Activated naive CD8-positive, alpha-beta T cell treated with anti-CD3 and anti-CD28 coated beads, Interleukin-2, amount 50 U/mL, for 24 hours (primary cell): ENCODE data around the gene NAIP.
A peak's percentile ranks its signal among the peaks of the same experiment; 100 is the strongest.
"Not testable (repeated sequence)": the region's sequence is repeated elsewhere in the genome, so short reads cannot be mapped to it uniquely, and the experiment has no call there.

Experiments used
- ATAC-seq: fragments of 150-1000 bp; cut with Tn5 transposase; one replicate; pipeline ENCODE4 v1.10.0; 2021
- DNase-seq: peaks from one replicate; pipeline ENCODE4 v3.0.0; 2021
- H3K27ac Mint-ChIP-seq: one replicate; pipeline ENCODE4 v1.8.0; 2021; ENCODE audit warnings: mild to moderate bottlenecking, mixed read lengths
- H3K27me3 Mint-ChIP-seq: one replicate; pipeline ENCODE4 v1.8.0; 2021; ENCODE audit warnings: mixed read lengths
- H3K36me3 Mint-ChIP-seq: one replicate; pipeline ENCODE4 v1.8.0; 2021; ENCODE audit warnings: low read depth, mixed read lengths
- H3K4me1 Mint-ChIP-seq: one replicate; pipeline ENCODE4 v1.8.0; 2021; ENCODE audit warnings: mixed read lengths
- H3K4me3 Mint-ChIP-seq: one replicate; pipeline ENCODE4 v1.8.0; 2021; ENCODE audit warnings: mild to moderate bottlenecking, moderate library complexity, mixed read lengths
- H3K9me3 Mint-ChIP-seq: one replicate; pipeline ENCODE4 v1.8.0; 2021; ENCODE audit warnings: mixed read lengths

NAIP gene, protein sequence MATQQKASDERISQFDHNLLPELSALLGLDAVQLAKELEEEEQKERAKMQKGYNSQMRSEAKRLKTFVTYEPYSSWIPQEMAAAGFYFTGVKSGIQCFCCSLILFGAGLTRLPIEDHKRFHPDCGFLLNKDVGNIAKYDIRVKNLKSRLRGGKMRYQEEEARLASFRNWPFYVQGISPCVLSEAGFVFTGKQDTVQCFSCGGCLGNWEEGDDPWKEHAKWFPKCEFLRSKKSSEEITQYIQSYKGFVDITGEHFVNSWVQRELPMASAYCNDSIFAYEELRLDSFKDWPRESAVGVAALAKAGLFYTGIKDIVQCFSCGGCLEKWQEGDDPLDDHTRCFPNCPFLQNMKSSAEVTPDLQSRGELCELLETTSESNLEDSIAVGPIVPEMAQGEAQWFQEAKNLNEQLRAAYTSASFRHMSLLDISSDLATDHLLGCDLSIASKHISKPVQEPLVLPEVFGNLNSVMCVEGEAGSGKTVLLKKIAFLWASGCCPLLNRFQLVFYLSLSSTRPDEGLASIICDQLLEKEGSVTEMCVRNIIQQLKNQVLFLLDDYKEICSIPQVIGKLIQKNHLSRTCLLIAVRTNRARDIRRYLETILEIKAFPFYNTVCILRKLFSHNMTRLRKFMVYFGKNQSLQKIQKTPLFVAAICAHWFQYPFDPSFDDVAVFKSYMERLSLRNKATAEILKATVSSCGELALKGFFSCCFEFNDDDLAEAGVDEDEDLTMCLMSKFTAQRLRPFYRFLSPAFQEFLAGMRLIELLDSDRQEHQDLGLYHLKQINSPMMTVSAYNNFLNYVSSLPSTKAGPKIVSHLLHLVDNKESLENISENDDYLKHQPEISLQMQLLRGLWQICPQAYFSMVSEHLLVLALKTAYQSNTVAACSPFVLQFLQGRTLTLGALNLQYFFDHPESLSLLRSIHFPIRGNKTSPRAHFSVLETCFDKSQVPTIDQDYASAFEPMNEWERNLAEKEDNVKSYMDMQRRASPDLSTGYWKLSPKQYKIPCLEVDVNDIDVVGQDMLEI (N-terminal part only)

DNA sequence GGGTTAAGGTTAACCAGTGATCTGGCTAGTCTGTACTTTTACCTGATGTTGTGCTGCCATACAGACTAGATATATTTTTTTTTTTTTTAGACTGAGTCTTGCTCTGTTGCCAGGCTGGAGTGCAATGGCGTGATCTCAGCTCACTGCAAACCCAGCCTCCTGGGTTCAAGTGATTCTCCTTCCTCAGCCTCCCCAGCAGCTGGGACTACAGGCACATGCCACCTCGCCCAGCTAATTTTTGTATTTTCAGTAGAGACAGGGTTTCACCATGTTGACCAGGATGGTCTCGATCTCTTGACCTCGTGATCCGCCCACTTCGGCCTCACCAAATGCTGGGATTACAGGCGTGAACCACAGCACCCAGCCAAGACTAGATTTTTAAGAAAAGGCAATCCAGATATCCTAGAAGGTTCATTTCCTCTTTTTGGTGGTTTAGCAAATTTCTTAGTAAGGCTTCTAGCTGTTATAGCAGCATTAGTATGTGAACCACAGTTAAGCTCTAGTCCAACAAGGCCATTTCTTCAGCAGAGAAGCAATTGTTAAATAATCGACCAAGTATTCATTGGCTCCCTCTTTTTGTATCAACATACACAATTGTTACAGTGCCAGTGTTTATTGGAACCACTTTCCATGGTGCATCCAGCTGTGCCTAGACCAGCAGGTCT lies at the start of gene NAIP:
Gene NAIP, minus strand, starts transcription at position 51 of the 665 bp plus-strand sequence. CDS start 12,424 bp downstream, outside the sequence.
- not testable (repeated sequence) for H3K27ac Mint-ChIP-seq, H3K4me3 Mint-ChIP-seq, H3K4me1 Mint-ChIP-seq, H3K27me3 Mint-ChIP-seq, H3K36me3 Mint-ChIP-seq, H3K9me3 Mint-ChIP-seq, ATAC-seq, DNase-seq

- not testable (repeated sequence) for H3K4me3 Mint-ChIP-seq, H3K4me1 Mint-ChIP-seq, H3K27ac Mint-ChIP-seq, H3K27me3 Mint-ChIP-seq, H3K36me3 Mint-ChIP-seq, DNase-seq, H3K9me3 Mint-ChIP-seq
- ATAC-seq, result peak; percentile 99
These were observed 42.3 kb upstream of the NAIP start, which contains the start of gene GTF2H2 for GRCh38 chr5:71067262-71067928. Gene GTF2H2, minus strand, starts transcription at chr5:71067676. Its CDS starts 4,913 bp downstream, at chr5:71062763.

- H3K9me3 Mint-ChIP-seq, H3K4me3 Mint-ChIP-seq, ATAC-seq, H3K27me3 Mint-ChIP-seq, H3K36me3 Mint-ChIP-seq, H3K4me1 Mint-ChIP-seq, DNase-seq, H3K27ac Mint-ChIP-seq: not testable (repeated sequence)
These were observed 36.2 kb upstream of the NAIP start for GRCh38 chr5:71061322-71061721.

GRCh38 chr5:71059426-71059825 lies 34.3 kb upstream of the NAIP start:
- not testable (repeated sequence) for DNase-seq, H3K4me1 Mint-ChIP-seq, ATAC-seq, H3K4me3 Mint-ChIP-seq, H3K9me3 Mint-ChIP-seq, H3K27me3 Mint-ChIP-seq, H3K36me3 Mint-ChIP-seq, H3K27ac Mint-ChIP-seq

GRCh38 chr5:71044808-71045207 lies 19.7 kb upstream of the NAIP start:
- not testable (repeated sequence) for DNase-seq, H3K4me3 Mint-ChIP-seq, H3K27me3 Mint-ChIP-seq, H3K27ac Mint-ChIP-seq, H3K4me1 Mint-ChIP-seq, H3K36me3 Mint-ChIP-seq, ATAC-seq, H3K9me3 Mint-ChIP-seq

- not testable (repeated sequence) for DNase-seq, H3K27ac Mint-ChIP-seq, H3K27me3 Mint-ChIP-seq, H3K4me1 Mint-ChIP-seq, H3K9me3 Mint-ChIP-seq, H3K36me3 Mint-ChIP-seq, H3K4me3 Mint-ChIP-seq, ATAC-seq
These were observed 19.0 kb upstream of the NAIP start for GRCh38 chr5:71044128-71044527.

GRCh38 chr5:71031046-71031776 lies 6.1 kb upstream of the NAIP start:
- not testable (repeated sequence) for H3K27ac Mint-ChIP-seq, H3K36me3 Mint-ChIP-seq, DNase-seq, H3K9me3 Mint-ChIP-seq, ATAC-seq, H3K27me3 Mint-ChIP-seq, H3K4me1 Mint-ChIP-seq, H3K4me3 Mint-ChIP-seq

GRCh38 chr5:71020643-71021042 lies 4.5 kb downstream of the NAIP start:
- H3K4me3 Mint-ChIP-seq, H3K27me3 Mint-ChIP-seq, DNase-seq, H3K36me3 Mint-ChIP-seq, H3K9me3 Mint-ChIP-seq, H3K27ac Mint-ChIP-seq, ATAC-seq, H3K4me1 Mint-ChIP-seq: not testable (repeated sequence)

- not testable (repeated sequence) for H3K4me3 Mint-ChIP-seq, H3K27ac Mint-ChIP-seq, H3K4me1 Mint-ChIP-seq, H3K27me3 Mint-ChIP-seq, ATAC-seq, DNase-seq, H3K9me3 Mint-ChIP-seq, H3K36me3 Mint-ChIP-seq
These were observed 6.6 kb downstream of the NAIP start for GRCh38 chr5:71018376-71019005.

DNA sequence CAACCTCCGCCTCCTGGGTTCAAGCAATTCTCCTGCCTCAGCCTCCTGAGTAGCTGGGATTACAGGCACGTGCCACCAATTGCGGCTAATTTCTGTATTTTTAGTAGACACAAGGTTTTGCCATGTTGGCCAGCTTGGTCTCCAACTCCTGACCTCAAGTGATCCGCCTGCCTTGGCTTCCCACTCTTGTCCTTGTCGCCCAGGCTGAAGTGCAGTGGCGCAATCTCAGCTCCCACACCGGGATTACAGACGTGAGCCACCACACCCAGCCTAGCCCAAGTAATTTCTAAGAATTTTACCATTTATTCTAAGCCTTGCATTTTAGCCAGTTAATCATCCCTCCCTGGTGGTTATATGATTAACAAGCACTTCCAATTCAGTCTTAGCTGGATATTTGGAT lies 11.0 kb downstream of the NAIP start:
- H3K36me3 Mint-ChIP-seq, result no peaks in the 10 kb centered on the region

GRCh38 chr5:71013575-71013974 lies 11.6 kb downstream of the NAIP start:
- H3K27me3 Mint-ChIP-seq, result no peaks in the 10 kb centered on the region
- no peak for DNase-seq
- H3K27ac Mint-ChIP-seq, result no peak overlapping the region
- no peak overlapping the region for H3K4me3 Mint-ChIP-seq
- H3K36me3 Mint-ChIP-seq, result no peaks in the 10 kb centered on the region
- no peaks in the 10 kb centered on the region for H3K9me3 Mint-ChIP-seq
- H3K4me1 Mint-ChIP-seq, result no peaks in the 10 kb centered on the region
- ATAC-seq, result no peak

More for the DNA sequence above, 11.0 kb downstream of the NAIP start:
- ATAC-seq (no peak), DNase-seq (no peak)
- no peaks in the 10 kb centered on the region for H3K4me1 Mint-ChIP-seq
- no peak overlapping the region for H3K4me3 Mint-ChIP-seq
- H3K27ac Mint-ChIP-seq, result no peak overlapping the region
- no peaks in the 10 kb centered on the region for H3K27me3 Mint-ChIP-seq
- H3K9me3 Mint-ChIP-seq, result no peaks in the 10 kb centered on the region

DNA sequence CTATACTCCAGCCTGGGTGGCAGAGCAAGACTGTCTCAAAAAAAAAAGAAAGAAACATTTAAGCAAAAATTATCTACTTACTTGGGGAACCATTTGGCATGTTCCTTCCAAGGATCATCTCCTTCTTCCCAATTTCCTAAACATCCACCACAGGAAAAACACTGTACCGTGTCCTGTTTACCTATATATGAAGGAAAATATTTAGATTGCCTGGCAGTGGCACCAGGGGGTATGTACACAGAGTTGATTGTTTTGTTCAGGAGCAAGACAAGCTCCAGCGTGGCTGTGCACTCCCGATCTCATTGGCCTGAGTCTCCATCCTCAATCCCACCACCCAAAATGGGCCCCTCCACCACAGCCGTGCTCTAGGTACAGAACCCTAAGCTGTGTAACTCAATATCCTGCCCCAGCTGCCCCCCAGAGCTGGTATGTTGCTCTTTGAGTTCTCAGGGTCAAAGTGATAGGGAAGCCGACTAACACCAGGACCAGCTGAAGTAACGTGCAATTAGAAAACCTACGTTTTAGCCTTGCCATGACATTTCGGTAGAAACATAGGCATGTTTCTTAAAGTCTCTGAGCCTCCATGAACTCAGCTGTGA lies 13.8 kb downstream of the NAIP start:
- no peak for ATAC-seq
- Mint-ChIP-seq H3K4me1 (no peaks in the 10 kb centered on the region), H3K9me3 (no peaks in the 10 kb centered on the region), H3K36me3 (no peaks in the 10 kb centered on the region), H3K27me3 (no peaks in the 10 kb centered on the region), H3K4me3 (no peak overlapping the region), H3K27ac (no peak overlapping the region)
- DNase-seq, result no peak

DNA sequence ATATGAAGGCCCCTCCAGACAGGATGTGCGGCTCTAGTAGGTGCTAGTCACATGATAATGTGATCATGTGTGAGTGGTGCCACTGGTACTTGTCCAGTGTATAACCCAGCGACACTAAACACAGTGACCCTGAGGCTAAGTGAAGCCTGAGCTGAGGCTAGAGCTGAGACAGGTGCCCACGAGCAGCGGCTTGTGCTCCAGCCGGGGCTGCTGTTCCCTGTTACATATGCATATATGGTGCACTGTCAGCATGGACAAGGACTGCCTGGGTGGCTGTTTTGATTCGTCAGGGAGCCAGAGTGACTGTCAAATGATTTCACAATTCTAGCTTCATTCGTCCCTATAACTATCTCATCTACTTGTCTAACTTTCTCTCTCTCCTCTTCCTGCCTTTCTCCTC lies 18.2 kb downstream of the NAIP start:
- not testable (repeated sequence) for H3K4me3 Mint-ChIP-seq, H3K9me3 Mint-ChIP-seq, ATAC-seq, H3K27me3 Mint-ChIP-seq, H3K4me1 Mint-ChIP-seq, DNase-seq, H3K27ac Mint-ChIP-seq, H3K36me3 Mint-ChIP-seq
